GM23338 (cell line): ENCODE results near the gene CHD2. TPM values are rescaled to one million over a fixed set of nuclear protein-coding genes. Genes with fewer than 3 reads are reported as not detected.

Experiments used
- ATAC-seq: fragments of 200-7000 bp; cut with Tn5 transposase; 3 replicates; pipeline ENCODE4 v1.9.1; 2020
- DNase-seq: peaks from one replicate; pipeline ENCODE4 v3.0.0-alpha.2; 2015; ENCODE audit warnings: low spot score
- H2AFZ ChIP-seq: fragments of 200-600 bp; sonication (generic); 2 replicates; pipeline ENCODE4 v1.8.0; 2016; ENCODE audit warnings: antibody characterized with exemption, mild to moderate bottlenecking, moderate library complexity
- H3F3A ChIP-seq: fragments of 200-600 bp; sonication (generic); replicated peaks from 2 replicates; pipeline ENCODE4 v1.8.0; 2017; ENCODE audit warnings: antibody characterized with exemption, mixed run types, low read depth
- H3K27ac ChIP-seq: fragments of 200-600 bp; sonication (generic); 2 replicates; pipeline ENCODE4 v1.6.1; 2016; ENCODE audit warnings: low read depth
- H3K27me3 ChIP-seq: fragments of 200-600 bp; sonication (generic); 2 replicates; pipeline ENCODE4 v1.8.0; 2016; ENCODE audit warnings: mild to moderate bottlenecking, mixed run types, moderate library complexity; ENCODE audit not compliant: insufficient read depth
- H3K36me3 ChIP-seq: fragments of 200-600 bp; sonication (generic); 2 replicates; pipeline ENCODE4 v1.8.0; 2016; ENCODE audit warnings: mild to moderate bottlenecking; ENCODE audit not compliant: insufficient read depth
- H3K4me1 ChIP-seq: fragments of 200-600 bp; sonication (generic); 2 replicates; pipeline ENCODE4 v1.8.0; 2016; ENCODE audit warnings: mild to moderate bottlenecking, moderate library complexity; ENCODE audit not compliant: insufficient read depth
- H3K4me2 ChIP-seq: fragments of 200-600 bp; sonication (generic); 2 replicates; pipeline ENCODE4 v1.7.1; 2017; ENCODE audit warnings: mixed run types
- H3K4me3 ChIP-seq: fragments of 200-600 bp; sonication (generic); 2 replicates; pipeline ENCODE4 v1.6.1; 2016; ENCODE audit warnings: mixed run types
- H3K79me2 ChIP-seq: fragments of 200-600 bp; sonication (generic); replicated peaks from 2 replicates; pipeline ENCODE4 v1.8.0; 2017; ENCODE audit warnings: mild to moderate bottlenecking; ENCODE audit not compliant: insufficient read depth
- H3K9me2 ChIP-seq: fragments of 200-600 bp; sonication (generic); 2 replicates; pipeline ENCODE4 v1.8.0; 2017; ENCODE audit not compliant: insufficient read depth
- H4K20me1 ChIP-seq: fragments of 200-600 bp; sonication (generic); replicated peaks from 2 replicates; pipeline ENCODE4 v1.8.0; 2017; ENCODE audit warnings: mild to moderate bottlenecking; ENCODE audit not compliant: insufficient read depth
- H3K27ac Mint-ChIP-seq: 2 replicates; pipeline ENCODE4 v1.8.0; 2020; ENCODE audit warnings: inconsistent platforms, mild to moderate bottlenecking, moderate library complexity, mixed read lengths
- H3K27me3 Mint-ChIP-seq: 3 replicates; pipeline ENCODE4 v1.8.0; 2022; ENCODE audit warnings: low read depth, mild to moderate bottlenecking, moderate library complexity, mixed read lengths, inconsistent platforms; ENCODE audit not compliant: insufficient read depth, poor library complexity
- H3K36me3 Mint-ChIP-seq: 3 replicates; pipeline ENCODE4 v1.8.0; 2021; ENCODE audit warnings: low read depth, mild to moderate bottlenecking, inconsistent platforms, moderate library complexity, mixed read lengths
- H3K4me1 Mint-ChIP-seq: 3 replicates; pipeline ENCODE4 v1.8.0; 2020; ENCODE audit warnings: mild to moderate bottlenecking, inconsistent platforms, mixed read lengths
- H3K4me3 Mint-ChIP-seq: 3 replicates; pipeline ENCODE4 v1.8.0; 2021; ENCODE audit warnings: moderate library complexity, mild to moderate bottlenecking, inconsistent platforms, mixed read lengths
- H3K9me3 Mint-ChIP-seq: 3 replicates; pipeline ENCODE4 v1.8.0; 2020; ENCODE audit warnings: moderate library complexity, mild to moderate bottlenecking, inconsistent platforms, mixed read lengths
- CREB1 ChIP-seq: fragments of 250-450 bp; sonication (Bioruptor Pico); IDR thresholded peaks from 2 replicates; pipeline ENCODE4 v1.5.0; 2020; ENCODE audit warnings: low read depth, mild to moderate bottlenecking, moderate library complexity
- JUNB ChIP-seq: IDR thresholded peaks from one replicate; pipeline ENCODE4 v1.6.1; 2016; ENCODE audit warnings: antibody characterized with exemption; ENCODE audit not compliant: unreplicated experiment
- NANOG ChIP-seq: IDR thresholded peaks from 2 replicates; pipeline ENCODE4 v1.6.1; 2016; ENCODE audit warnings: antibody characterized with exemption, borderline replicate concordance
- POLR2AphosphoS5 ChIP-seq: IDR thresholded peaks from 2 replicates; pipeline ENCODE4 v1.6.1; 2016; ENCODE audit warnings: antibody characterized with exemption, low read depth
- REST ChIP-seq: IDR thresholded peaks from one replicate; pipeline ENCODE4 v1.6.1; 2018; ENCODE audit warnings: antibody characterized with exemption; ENCODE audit not compliant: unreplicated experiment
- STAT1 ChIP-seq: IDR thresholded peaks from one replicate; pipeline ENCODE4 v1.6.1; 2016; ENCODE audit warnings: antibody characterized with exemption; ENCODE audit not compliant: unreplicated experiment
- ZNF114 ChIP-seq: fragments of 250-450 bp; sonication (Bioruptor Pico); IDR thresholded peaks from 2 replicates; pipeline ENCODE4 v1.5.0; 2020; ENCODE audit warnings: mild to moderate bottlenecking, moderate library complexity
- ZNF331 ChIP-seq: fragments of 250-450 bp; sonication (Bioruptor Pico); IDR thresholded peaks from 2 replicates; pipeline ENCODE4 v1.5.0; 2020; ENCODE audit warnings: low read depth, mild to moderate bottlenecking, moderate library complexity
- ZNF462 ChIP-seq: fragments of 250-450 bp; sonication (Bioruptor Pico); IDR thresholded peaks from 2 replicates; pipeline ENCODE4 v1.5.0; 2020; ENCODE audit warnings: mild to moderate bottlenecking, moderate library complexity
- polyA plus RNA-seq: library from polyadenylated mRNA; unstranded; fragments of >200 nt; fragmentation: Nextera tagmentation; extraction: Ambion mirVana; gene quantifications from 2 replicates; pipeline ENCODE4 v1.2.1, GENCODE V29; 2016
- total RNA-seq: library from RNA; depleted of rRNA; stranded (reverse); fragments of >200 nt; shearing (Covaris generic); gene quantifications from 2 replicates; pipeline ENCODE4 v1.2.3, GENCODE V29; 2014

Gene CHD2
- total and polyA plus RNA-seq, 2 experiments from 2014 or later, result 119 to 130 TPM

GRCh38 chr15:93041159-93041547 lies 141.0 kb downstream of the CHD2 start:
- Mint-ChIP-seq H3K27me3 (peaks cover 15% of the 10 kb centered on the region), H3K9me3 (peaks cover 8% of the 10 kb centered on the region), H3K27ac (no peak overlapping the region), H3K36me3 (peaks cover 41% of the 10 kb centered on the region), H3K4me3 (no peak overlapping the region), H3K4me1 (peaks cover 5% of the 10 kb centered on the region)
- TF ChIP-seq ZNF331, result no peak
- TF ChIP-seq JUNB, result no peak
- no peak for TF ChIP-seq CREB1 (CRISPR knock-in tag)
- no peak for TF ChIP-seq ZNF462 (CRISPR knock-in tag)
- no peak for TF ChIP-seq POLR2AphosphoS5
- no peak for TF ChIP-seq STAT1
- no peak for TF ChIP-seq NANOG
- TF ChIP-seq REST, result no peak
- TF ChIP-seq ZNF114, result no peak
- Histone ChIP-seq H3K9me2 (no peaks in the 10 kb centered on the region), H3K4me2 (no peak overlapping the region), H3F3A (no peaks in the 10 kb centered on the region), H3K27ac (no peak overlapping the region), H3K36me3 (no peaks in the 10 kb centered on the region), H4K20me1 (peaks cover 6% of the 10 kb centered on the region; the same call in 1 of the 2 replicates), H2AFZ (no peak overlapping the region), H3K4me1 (no peaks in the 10 kb centered on the region), H3K27me3 (no peaks in the 10 kb centered on the region), H3K79me2 (no peaks in the 10 kb centered on the region), H3K4me3 (no peak overlapping the region)
- DNase-seq (no peak), ATAC-seq (peak; percentile 12; the same call in 1 of the 3 replicates)
